Skin epidermis (tissue), 12 donors: ENCODE results near the gene SLC25A47.
A peak's percentile ranks its signal among the peaks of the same experiment; 100 is the strongest.

Experiments
- H3K27ac ChIP-seq, 21 experiments: fragments of 200-600 bp; sonication (generic) in 11 of 21; one replicate each; pipeline ENCODE4 v1.5.0; 2020; ENCODE audit warnings: mild to moderate bottlenecking in 3 of 21, inconsistent platforms in 2 of 21, moderate library complexity in 2 of 21
- H3K4me3 ChIP-seq, 7 experiments: fragments of 200-600 bp; sonication (generic) in 2 of 7; one replicate each; pipeline ENCODE4 v1.5.0; 2020; ENCODE audit warnings: inconsistent platforms in 2 of 7, mild to moderate bottlenecking in 2 of 7, moderate library complexity in 1 of 7

Gene SLC25A47

DNA sequence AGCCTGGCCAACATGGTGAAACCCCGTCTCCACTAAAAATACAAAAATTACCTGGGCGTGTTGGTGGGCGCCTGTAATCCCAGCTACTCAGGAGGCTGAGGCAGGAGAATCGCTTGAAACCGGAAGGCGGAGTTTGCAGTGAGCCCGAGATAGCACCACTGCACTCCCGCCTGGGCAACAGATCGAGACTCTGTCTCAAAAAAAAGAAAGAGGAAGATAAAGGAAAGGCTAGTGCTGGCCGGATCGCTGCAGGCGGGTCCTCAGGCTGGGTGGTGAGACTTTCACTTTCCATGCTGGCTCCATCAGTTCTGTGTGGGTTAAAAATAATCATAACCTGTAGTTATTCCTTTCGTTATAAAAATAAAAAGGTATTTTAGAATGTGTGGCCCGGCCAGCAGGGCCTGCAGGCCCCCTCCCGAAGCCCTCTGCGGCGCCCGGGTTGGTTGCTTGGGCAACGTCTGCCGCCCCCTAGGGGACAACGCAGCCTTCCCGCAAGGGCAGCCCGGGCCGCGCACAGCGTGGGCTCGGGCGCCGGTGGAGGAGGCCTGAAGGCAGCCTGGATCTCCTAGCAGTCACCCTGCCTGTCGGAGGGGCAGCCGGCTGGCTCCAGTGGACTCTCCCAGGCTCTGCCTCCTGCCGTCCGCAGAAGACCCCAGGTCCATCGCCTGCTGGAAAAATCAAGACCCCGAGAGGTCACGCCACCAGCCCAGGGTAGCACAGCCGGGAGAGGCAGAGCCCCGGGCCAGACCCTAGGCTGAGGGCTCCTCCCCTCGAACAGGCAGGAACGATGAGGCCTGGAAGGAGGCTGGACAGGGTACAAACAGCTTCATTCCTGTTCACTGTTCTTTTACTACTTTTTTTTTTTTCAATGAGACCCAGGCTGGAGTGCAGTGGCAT lies 5.0 kb upstream of the SLC25A47 start:
- H3K4me3 ChIP-seq = peak overlapping the region; percentile 19 to 25 (median 22)
- peak overlapping the region in 11 of 21 experiments; percentile 1 to 67 (median 32) for H3K27ac ChIP-seq

DNA sequence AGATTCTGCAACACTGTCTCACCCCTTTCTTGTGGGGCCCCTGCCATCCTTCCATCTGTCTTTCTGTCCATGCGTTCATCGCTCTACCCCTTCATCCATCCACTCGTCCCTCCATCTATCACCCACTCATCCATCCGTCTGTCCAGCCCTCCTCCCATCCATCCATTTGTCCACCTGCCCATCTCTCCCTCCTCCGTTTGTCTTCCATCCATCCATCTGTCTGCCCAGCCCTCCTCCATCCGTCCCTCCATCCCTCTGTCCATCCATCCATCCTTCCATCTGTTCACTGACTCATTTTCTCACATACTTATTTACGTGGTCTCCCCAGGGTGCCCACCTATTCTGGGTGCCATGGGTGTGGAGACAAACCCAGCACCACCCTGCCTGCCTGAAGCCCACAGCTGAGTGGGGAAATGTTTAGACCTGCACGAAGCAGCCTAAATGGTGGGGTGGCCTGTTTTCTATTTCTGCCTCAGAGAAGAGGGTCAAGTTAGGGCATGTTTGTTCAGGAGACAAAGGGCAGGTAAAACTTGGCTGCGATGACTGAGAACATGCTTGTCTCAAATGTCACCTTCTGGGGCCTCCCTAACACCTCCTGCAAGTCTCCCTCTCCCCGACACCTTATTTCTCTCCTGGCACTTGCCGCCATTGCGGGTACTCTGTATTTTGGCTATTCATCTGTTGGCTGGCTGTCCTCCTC lies 2.8 kb upstream of the SLC25A47 start:
- H3K27ac ChIP-seq = no peak overlapping the region

DNA sequence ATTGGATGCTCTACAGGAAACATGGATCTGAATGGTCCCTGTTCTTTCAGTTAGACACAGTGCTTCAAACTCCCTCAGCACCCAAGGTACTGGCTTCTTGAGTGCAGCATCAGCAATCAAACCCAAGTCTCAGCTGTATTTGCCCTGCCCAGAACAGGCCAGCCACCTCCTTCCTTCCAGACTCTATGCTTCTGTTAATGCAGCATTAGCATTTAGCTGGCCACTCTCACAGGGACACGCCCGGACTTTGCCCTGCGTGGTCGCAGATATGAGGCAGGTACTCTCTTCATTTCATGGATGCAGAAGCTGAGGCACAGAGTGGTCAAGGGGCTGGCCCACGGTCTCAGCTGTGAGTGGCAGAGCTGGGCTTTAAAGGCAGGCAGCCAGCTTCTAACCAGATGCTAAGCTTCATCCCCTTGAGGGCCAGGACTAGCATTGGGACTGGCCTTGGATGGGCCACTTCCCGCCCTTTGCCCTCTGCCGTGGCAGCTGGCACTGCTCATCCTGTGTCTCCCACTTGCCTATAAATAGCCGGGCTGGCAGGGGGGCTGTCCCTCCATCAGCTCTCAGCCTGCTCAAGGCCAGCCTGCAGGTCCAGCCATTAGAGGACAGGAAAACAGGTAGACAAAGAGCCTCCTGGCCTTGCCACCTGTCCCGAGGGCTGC lies 1.5 kb upstream of the SLC25A47 start:
- no peak overlapping the region for H3K4me3 ChIP-seq
- H3K27ac ChIP-seq = no peak overlapping the region

More for the DNA sequence above, 2.8 kb upstream of the SLC25A47 start:
- no peak overlapping the region for H3K4me3 ChIP-seq

DNA sequence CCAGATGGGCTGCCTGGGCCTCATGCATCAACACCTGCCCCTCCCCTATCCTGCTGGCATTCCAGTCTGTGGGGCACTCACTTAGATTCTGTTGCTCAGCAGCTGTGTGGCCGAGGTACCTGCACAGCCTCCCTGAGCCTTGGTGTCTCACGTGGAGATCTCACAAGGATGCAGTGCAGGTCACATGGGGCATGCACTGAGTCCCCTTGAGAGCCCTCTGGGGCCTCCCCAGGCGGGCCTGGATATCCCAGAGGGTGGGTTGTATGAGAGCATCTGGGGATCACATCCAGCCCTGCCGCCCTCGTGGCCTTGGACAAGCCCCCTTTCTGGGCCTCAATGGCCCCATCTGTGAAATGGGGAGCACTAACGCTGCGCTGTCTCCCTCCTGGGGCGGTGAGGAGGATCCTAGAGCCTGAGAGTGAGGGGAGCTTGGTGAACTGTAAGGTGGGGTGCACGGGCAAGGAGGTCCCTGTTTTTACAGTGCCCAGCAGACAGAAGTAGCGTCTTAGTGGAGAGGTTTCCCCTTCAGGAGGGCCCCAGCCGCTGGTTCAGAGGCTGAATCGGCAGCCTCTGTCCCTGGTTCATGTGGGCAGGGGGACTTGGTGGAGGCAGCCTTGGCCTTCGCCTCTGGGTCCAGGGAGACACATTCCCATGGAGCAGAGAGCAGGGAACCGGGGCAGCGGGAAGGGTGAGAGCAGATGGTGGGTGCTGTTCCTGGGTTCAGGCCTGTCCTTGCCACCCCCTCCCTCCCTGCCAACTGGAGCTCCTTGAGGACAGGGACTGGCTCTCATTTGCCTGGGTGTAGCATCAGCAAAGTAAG lies 791 bp upstream of the SLC25A47 start:
- no peak overlapping the region for H3K4me3 ChIP-seq
- H3K27ac ChIP-seq = no peak overlapping the region

DNA sequence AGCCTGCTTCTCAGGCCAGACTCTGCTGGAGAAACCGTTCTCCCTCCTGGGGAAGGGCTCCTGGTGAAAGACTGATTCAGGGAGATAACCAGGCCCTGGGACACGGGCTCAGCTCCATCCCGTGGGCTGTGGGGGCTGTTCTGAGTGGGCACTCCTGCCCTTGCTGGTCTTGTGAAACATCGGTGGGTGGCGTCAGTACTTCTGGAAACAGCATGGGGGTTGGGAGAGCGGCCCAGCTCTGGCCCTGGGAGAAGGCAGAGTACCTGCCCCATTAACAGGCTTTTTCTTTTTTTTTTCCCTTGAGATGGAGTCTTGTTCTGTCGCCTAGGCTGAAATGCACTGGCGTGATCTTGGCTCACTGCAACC lies 786 bp downstream of the SLC25A47 start:
- H3K4me3 ChIP-seq = no peak overlapping the region
- H3K27ac ChIP-seq = no peak overlapping the region

DNA sequence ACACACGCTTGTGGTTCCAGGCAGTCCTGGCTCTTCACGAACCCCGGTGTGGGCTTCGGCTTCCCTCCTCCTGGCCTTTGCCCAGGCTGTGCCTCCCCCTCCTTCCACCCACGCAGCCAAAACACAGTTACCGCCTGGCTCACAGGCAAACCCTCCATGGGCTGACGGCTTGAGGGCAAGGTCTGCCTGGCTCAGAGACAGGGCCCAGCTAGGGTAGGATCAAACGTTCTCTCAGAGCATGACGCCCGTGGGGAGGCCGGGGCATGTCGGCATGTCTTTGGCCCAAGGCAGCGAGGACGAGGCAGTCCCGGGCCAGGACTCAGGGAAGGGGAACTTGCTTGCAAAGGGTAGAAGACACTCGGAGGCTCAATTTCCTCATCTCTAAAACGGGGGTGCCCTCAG lies 2.1 kb downstream of the SLC25A47 start:
- Histone ChIP-seq H3K27ac (no peak overlapping the region), H3K4me3 (no peak overlapping the region)

DNA sequence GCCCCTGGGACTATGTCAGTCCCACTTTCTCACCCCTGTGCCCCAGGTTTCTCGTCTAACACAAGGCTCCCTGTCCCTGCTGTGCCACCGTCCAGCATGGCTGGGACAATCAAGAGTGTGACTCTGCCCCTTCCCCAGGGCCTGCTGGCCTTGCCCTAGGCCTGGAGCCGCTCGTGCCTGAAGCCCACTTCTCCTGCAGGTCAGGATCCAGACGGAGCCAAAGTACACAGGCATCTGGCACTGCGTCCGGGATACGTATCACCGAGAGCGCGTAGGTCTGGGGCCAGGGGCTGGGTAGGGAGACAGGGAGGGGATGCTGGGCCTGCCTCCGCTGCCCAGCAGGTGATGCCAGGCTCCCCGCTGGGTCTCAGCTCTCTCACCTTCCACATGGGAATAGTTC lies 2.8 kb downstream of the SLC25A47 start:
- H3K4me3 ChIP-seq = no peak overlapping the region

DNA sequence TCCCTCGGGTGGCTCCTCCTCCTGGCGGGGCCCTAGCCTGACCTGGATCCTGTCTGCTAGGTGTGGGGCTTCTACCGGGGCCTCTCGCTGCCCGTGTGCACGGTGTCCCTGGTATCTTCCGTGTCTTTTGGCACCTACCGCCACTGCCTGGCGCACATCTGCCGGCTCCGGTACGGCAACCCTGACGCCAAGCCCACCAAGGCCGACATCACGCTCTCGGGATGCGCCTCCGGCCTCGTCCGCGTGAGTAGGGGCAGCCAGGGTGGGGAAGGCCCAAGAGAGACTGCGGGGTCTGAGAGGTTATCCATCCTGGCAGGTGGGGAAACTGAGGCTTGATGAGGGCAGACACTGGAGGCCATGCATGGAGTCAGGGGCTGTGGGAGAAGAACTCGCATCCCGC lies 4.0 kb downstream of the SLC25A47 start:
- Histone ChIP-seq H3K4me3 (no peak overlapping the region), H3K27ac (no peak overlapping the region)

More for the DNA sequence above, 2.8 kb downstream of the SLC25A47 start:
- H3K27ac ChIP-seq = no peak overlapping the region

DNA sequence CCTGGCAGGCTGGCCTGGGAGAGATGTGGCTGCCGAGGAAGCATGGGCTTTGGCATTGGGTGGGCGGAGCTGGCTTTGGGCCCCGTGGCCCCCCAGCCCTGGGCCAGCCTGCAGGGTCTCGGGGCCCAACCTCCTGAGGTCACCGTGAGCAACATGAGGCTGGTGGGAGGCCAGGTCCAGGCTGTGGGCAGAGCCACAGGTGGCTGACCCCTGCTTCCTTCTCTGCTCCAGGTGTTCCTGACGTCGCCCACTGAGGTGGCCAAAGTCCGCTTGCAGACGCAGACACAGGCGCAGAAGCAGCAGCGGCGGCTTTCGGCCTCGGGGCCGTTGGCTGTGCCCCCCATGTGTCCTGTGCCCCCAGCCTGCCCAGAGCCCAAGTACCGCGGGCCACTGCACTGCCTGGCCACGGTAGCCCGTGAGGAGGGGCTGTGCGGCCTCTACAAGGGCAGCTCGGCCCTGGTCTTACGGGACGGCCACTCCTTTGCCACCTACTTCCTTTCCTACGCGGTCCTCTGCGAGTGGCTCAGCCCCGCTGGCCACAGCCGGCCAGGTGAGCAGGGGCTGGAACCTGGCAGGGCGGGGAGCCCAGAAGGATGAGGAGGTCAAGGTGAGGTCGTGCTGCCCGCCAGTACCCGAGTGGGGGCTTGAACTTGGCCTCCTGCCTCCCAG lies 5.5 kb downstream of the SLC25A47 start:
- H3K27ac ChIP-seq = no peak overlapping the region
- H3K4me3 ChIP-seq = no peak overlapping the region

DNA sequence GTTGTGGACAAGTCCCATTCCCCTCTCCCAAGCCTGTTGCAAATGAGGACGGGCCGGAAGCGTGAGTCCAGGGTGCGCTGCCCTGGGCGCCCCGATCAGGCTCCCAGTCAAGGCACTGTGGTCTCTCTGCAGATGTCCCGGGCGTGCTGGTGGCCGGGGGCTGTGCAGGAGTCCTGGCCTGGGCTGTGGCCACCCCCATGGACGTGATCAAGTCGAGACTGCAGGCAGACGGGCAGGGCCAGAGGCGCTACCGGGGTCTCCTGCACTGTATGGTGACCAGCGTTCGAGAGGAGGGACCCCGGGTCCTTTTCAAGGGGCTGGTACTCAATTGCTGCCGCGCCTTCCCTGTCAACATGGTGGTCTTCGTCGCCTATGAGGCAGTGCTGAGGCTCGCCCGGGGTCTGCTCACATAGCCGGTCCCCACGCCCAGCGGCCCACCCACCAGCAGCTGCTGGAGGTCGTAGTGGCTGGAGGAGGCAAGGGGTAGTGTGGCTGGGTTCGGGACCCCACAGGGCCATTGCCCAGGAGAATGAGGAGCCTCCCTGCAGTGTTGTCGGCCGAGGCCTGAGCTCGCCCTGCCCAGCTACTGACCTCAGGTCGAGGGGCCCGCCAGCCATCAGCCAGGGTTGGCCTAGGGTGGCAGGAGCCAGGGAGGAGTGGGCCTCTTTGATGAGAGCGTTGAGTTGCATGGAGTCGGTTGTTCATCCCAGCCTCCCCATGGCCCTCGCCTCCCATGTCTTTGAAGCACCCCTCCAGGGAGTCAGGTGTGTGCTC lies 6.3 kb downstream of the SLC25A47 start:
- Histone ChIP-seq H3K27ac (no peak overlapping the region), H3K4me3 (no peak overlapping the region)

DNA sequence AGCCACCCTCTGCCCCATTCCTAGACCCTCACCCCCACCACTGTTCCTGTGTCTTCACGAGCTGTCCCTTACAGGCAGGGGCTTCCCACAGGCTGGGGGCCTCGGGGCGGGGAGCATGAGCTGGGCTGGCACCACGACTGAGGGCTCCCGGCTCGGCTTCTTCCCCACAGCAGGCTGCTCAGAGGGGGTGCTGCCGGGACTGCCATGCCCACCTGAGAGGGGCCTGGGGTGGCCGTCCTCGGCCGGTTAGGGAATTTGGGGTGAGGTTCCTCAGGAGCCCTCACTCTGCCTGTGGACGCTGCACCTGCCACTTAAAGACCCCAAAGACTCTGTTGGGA lies 6.8 kb downstream of the SLC25A47 start:
- H3K27ac ChIP-seq = no peak overlapping the region

DNA sequence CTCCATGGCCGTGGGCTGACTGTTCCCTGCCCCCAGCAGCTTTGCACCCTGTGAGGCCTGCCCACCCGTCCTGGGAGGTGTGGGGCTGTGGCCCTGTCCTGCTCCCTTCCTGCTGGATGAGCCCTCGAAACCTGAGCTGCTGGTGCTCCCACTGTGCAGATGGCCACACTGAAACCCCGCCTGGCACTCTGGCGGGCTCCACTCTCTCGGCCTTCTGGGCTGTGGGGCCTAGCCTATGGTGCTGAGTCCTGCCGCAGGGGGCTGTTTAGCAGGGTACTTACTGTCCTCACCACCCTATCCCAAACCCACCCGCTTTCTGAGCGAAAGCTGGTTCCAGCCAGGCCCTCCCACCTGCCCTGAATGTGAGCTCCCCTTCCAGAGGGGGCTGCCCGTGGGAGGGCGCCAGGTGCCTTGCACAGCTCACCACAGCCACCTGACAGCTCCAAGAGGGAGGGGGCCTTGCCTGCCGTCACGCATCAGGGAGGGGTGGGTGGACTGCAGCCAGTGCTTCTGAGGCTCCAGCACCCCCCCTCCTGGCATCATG lies 7.3 kb downstream of the SLC25A47 start:
- no peak overlapping the region for H3K27ac ChIP-seq
- no peak overlapping the region for H3K4me3 ChIP-seq

More for the DNA sequence above, 6.8 kb downstream of the SLC25A47 start:
- H3K4me3 ChIP-seq = no peak overlapping the region

DNA sequence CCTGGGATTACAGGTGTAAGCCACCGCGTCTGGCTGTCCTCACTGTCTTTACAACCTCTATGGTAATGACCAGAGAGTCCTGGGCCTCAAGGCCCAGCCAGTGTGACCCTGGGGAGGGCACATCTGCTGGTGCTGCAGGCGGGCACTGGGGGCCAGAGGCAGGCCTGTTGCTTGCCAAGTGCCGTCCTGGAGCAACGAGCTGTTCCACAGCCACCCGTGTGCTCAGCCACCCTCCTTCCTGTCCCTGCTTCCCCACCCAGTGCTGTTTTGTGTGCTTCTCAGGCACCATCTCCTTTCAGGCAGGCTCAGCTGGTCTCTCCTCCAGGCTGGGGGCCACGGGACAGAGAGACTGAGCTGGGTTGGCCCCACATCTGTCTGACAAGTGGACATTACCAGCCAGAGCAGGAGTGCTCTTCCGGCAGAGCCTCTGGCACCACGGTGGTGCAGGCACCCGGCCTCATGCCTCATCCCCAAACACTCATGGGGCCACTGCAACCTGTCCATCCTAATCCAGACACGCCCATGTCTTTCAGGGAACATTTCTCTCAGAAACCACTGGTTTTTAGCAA lies 9.0 kb downstream of the SLC25A47 start:
- no peak overlapping the region for H3K4me3 ChIP-seq
- H3K27ac ChIP-seq = no peak overlapping the region

DNA sequence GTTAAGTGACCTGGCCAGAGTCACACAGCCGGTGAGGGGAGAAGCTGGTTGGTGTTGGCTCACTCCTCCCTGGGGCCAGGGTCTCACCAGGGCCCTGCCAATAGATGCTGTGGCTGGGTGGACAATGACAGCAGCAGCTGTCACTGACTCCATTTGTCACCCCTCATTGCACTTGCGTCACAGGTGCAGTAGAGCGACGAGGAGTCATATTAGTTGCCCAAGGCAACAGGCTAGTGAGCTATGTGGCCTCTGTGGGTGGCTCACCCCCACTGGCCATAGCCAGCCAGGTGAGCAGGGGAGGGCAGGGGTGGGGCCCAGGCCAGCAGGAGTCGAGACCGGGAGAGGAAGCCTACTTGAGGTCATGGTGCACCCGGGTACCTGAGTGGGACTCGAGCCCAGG lies 9.7 kb downstream of the SLC25A47 start:
- H3K27ac ChIP-seq = no peak overlapping the region
- no peak overlapping the region for H3K4me3 ChIP-seq

DNA sequence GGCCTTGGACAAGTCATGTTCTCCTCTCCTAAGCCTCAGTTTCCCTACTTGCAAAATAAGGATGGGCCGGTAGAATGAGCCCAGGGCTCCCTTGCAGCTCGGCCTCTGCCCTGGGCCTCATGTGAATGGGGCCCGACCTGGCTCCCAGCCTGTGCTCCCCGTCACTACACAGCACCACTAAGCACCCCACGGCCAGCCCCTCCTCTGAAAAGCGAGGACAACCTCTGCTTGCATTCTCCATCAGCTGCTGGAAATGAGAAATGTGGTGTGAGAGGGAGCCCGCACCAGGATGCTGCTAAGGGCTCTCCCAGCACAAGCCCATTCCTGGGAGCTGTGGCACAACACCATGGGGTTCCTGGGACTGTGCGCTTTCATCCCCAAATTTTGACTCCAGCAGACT lies 10.2 kb downstream of the SLC25A47 start:
- no peak overlapping the region for H3K4me3 ChIP-seq
- H3K27ac ChIP-seq = no peak overlapping the region

DNA sequence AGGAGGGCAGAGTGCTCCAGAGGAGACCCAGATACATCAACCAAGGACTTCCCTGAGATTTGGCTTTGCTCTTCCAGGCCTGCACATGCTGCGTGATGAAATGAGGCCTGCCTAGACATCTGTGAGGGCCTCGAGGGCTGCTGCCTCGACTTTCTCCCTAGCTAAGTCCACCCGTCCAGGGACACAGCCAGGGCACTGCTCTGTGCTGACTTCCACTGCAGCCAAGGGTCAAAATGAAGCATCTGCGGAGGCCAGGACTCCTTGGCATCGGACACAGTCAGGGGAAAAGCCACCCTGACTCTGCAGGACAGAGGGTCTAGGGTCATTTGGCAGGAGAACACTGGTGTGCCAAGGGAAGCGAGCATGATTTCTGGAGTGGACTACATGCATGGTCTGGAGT lies 10.7 kb downstream of the SLC25A47 start:
- H3K27ac ChIP-seq = no peak overlapping the region
- no peak overlapping the region for H3K4me3 ChIP-seq

DNA sequence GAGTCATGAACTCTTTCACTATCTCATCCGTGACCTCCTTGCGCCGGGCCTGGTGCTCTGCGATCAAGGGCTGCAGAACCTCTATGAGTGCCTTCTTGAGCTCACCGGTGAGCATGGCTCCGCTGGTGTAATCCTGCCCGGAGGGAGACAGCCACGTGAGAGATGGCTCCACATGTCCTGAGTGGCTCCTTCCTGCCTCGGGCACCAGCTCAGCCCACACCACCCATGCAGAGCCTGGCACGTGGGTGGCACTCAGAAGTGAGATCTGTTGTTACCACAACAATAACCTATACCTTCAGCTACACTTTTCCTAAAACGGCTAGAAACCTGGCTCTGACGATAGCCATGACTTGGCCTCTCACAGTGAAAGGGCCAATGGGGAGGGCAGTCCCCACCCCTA lies 11.8 kb downstream of the SLC25A47 start:
- no peak overlapping the region for H3K27ac ChIP-seq
- H3K4me3 ChIP-seq = no peak overlapping the region
